Vagina (tissue), 2 donors: Measurements from ENCODE around the gene ZNF709.

ENCODE experiments used
- POLR2A ChIP-seq, 2 donors: fragments of 450-650 bp; IDR thresholded peaks; one replicate each; pipeline ENCODE4 v1.6.1; 2017; ENCODE audit warnings: antibody characterized with exemption in 2 of 2, mild to moderate bottlenecking in 2 of 2, moderate library complexity in 2 of 2
- TF ChIP-seq, protein P1 (sequence below), 3 experiments: fragments of 450-650 bp in 2 of 3; fragments of 200-600 bp in 1 of 3; sonication (generic) in 1 of 3; IDR thresholded peaks; one replicate each; pipeline ENCODE4 v1.5.1; 2017 to 2019; ENCODE audit warnings: antibody characterized with exemption in 3 of 3, mild to moderate bottlenecking in 2 of 3, moderate library complexity in 2 of 3

DNA sequence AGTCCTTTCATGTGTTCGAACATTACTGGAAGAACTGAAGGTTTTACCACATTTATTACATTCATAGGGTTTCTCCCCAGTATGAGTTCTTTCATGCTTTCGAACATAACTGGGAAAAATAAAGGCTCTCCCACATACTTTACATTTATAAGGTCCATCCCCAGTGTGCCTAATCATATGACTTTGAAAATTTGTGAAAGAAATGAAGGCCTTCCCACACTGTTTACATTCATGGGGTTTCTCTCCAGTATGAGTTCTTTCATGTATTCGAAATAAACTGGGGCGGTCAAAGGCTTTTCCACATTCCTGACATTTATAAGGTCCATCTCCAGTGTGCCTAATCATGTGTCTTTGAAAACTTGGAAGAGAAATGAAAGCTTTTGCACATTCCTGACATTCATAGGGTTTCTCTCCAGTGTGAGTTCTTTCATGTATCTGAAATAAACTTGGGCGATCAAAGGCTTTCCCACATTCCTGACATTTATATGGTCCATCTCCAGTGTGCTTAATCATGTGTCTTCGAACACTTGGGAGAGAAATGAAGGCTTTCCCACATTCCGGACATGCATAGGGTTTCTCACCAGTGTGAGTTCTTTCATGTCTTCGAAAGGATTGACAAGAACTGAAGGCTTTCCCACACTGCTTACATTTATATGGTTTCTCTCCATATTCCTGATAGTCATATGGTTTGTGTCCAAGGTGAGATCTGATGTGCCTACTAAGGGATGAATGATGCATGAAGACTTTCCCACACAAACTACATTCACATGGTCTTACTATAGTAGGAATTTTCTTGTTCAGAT lies 42.6 kb upstream of the ZNF709 start:
- TF ChIP-seq POLR2A (IDR thresholded peaks at IDR 0.05): no peak
- TF ChIP-seq, protein P1, sequence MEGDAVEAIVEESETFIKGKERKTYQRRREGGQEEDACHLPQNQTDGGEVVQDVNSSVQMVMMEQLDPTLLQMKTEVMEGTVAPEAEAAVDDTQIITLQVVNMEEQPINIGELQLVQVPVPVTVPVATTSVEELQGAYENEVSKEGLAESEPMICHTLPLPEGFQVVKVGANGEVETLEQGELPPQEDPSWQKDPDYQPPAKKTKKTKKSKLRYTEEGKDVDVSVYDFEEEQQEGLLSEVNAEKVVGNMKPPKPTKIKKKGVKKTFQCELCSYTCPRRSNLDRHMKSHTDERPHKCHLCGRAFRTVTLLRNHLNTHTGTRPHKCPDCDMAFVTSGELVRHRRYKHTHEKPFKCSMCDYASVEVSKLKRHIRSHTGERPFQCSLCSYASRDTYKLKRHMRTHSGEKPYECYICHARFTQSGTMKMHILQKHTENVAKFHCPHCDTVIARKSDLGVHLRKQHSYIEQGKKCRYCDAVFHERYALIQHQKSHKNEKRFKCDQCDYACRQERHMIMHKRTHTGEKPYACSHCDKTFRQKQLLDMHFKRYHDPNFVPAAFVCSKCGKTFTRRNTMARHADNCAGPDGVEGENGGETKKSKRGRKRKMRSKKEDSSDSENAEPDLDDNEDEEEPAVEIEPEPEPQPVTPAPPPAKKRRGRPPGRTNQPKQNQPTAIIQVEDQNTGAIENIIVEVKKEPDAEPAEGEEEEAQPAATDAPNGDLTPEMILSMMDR (IDR thresholded peaks at IDR 0.05): no peak
